Measurements from ENCODE around the gene FKBP15.

DNA sequence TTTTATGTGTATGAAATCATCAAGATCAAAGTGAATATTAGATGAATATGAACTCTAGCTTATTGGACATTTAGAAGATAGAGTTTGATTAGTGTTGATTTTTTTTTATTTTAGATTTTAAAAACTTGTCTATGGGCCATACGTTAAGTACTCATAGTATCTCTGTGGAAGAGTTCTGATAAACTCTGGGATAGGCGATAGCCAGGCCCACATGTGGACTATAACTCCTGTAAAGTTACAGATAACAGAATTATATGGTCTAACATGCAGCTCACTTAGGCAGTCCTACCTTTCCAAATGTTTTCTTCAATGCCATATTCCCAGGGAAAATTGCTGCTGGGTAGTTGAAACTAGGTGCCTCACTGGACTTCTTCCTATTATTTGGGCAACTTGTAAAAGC, 10.6 kb upstream of the FKBP15 start:
- TF ChIP-seq, protein P1, sequence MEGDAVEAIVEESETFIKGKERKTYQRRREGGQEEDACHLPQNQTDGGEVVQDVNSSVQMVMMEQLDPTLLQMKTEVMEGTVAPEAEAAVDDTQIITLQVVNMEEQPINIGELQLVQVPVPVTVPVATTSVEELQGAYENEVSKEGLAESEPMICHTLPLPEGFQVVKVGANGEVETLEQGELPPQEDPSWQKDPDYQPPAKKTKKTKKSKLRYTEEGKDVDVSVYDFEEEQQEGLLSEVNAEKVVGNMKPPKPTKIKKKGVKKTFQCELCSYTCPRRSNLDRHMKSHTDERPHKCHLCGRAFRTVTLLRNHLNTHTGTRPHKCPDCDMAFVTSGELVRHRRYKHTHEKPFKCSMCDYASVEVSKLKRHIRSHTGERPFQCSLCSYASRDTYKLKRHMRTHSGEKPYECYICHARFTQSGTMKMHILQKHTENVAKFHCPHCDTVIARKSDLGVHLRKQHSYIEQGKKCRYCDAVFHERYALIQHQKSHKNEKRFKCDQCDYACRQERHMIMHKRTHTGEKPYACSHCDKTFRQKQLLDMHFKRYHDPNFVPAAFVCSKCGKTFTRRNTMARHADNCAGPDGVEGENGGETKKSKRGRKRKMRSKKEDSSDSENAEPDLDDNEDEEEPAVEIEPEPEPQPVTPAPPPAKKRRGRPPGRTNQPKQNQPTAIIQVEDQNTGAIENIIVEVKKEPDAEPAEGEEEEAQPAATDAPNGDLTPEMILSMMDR (conservative IDR thresholded peaks at IDR 0.05; ENCODE audit: low read depth, low read length): no peak
- no peak for TF ChIP-seq EZH2 (IDR thresholded peaks at IDR 0.05; ENCODE audit: borderline replicate concordance, low read depth, low read length, poor library complexity, severe bottlenecking)

All from A673 (cell line).